Smooth muscle cell (in vitro differentiated cells): ENCODE data around the gene STRADB. TPM values are rescaled to one million over a fixed set of nuclear protein-coding genes. Genes with fewer than 3 reads are reported as not detected.

Experiments used
- DNase-seq: peaks from one replicate; lab custom pipeline; 2025; ENCODE audit not compliant: unreplicated experiment; lab: John Stamatoyannopoulos, UW
- H2AFZ ChIP-seq: fragments of 200-600 bp; sonication (generic); 2 replicates; pipeline ENCODE4 v1.6.0; 2016; ENCODE audit warnings: antibody characterized with exemption, low read depth, mild to moderate bottlenecking
- H3F3A ChIP-seq: fragments of 200-600 bp; sonication (generic); 2 replicates; pipeline ENCODE4 v1.6.0; 2017; ENCODE audit warnings: antibody characterized with exemption, low read depth
- H3K27ac ChIP-seq: fragments of 200-600 bp; sonication (generic); 2 replicates; pipeline ENCODE4 v1.5.1; 2016; ENCODE audit warnings: low read depth, mild to moderate bottlenecking
- H3K27me3 ChIP-seq: fragments of 200-600 bp; sonication (generic); 2 replicates; pipeline ENCODE4 v1.6.1; 2016; ENCODE audit warnings: low read depth, mild to moderate bottlenecking
- H3K36me3 ChIP-seq: fragments of 200-600 bp; sonication (generic); 2 replicates; pipeline ENCODE4 v1.5.1; 2016; ENCODE audit warnings: low read depth
- H3K4me1 ChIP-seq: fragments of 200-600 bp; sonication (generic); 2 replicates; pipeline ENCODE4 v1.5.1; 2016; ENCODE audit warnings: low read depth
- H3K4me2 ChIP-seq: fragments of 200-600 bp; sonication (generic); 2 replicates; pipeline ENCODE4 v1.6.0; 2016; ENCODE audit warnings: mild to moderate bottlenecking
- H3K4me3 ChIP-seq: fragments of 200-600 bp; sonication (generic); 2 replicates; pipeline ENCODE4 v1.5.1; 2016; ENCODE audit warnings: mild to moderate bottlenecking
- H3K79me2 ChIP-seq: fragments of 200-600 bp; sonication (generic); 2 replicates; pipeline ENCODE4 v1.6.0; 2016; ENCODE audit warnings: low read depth, mild to moderate bottlenecking
- H3K9ac ChIP-seq: fragments of 200-600 bp; sonication (generic); 2 replicates; pipeline ENCODE4 v1.6.0; 2016; ENCODE audit warnings: low read depth
- H3K9me3 ChIP-seq: fragments of 200-600 bp; sonication (generic); replicated peaks from 2 replicates; pipeline ENCODE4 v1.5.1; 2016; ENCODE audit warnings: low read depth
- H4K20me1 ChIP-seq: fragments of 200-600 bp; sonication (generic); 2 replicates; pipeline ENCODE4 v1.6.0; 2016; ENCODE audit warnings: low read depth
- CTCF ChIP-seq: fragments of 200-600 bp; sonication (generic); IDR thresholded peaks from 2 replicates; pipeline ENCODE4 v1.5.1; 2017; ENCODE audit warnings: borderline replicate concordance, mild to moderate bottlenecking, antibody characterized with exemption; ENCODE audit not compliant: insufficient read depth, poor library complexity, severe bottlenecking
- WGBS: methylation state at CpG from one replicate; pipeline ENCODE4 v1.1.7; 2016; ENCODE audit warnings: low lambda C conversion rate; 5-methylcytosine and 5-hydroxymethylcytosine counted together
- polyA plus RNA-seq: library from polyadenylated mRNA; unstranded; fragments of >200 nt; fragmentation: Nextera tagmentation; extraction: Ambion mirVana; gene quantifications from 2 replicates; pipeline ENCODE4 v1.2.1, GENCODE V29; 2016
- total RNA-seq: library from RNA; depleted of rRNA; stranded (reverse); fragments of >200 nt; gene quantifications from 2 replicates; pipeline ENCODE4 v1.2.3, GENCODE V29; 2014

STRADB gene
- total and polyA plus RNA-seq, 2 experiments from 2014 or later: 15.8 to 20.5 TPM

- no peak for TF ChIP-seq CTCF
- Histone ChIP-seq H2AFZ (no peak overlapping the region), H3K27me3 (peaks cover 30% of the 10 kb centered on the region), H3K9ac (no peak overlapping the region), H3K4me1 (no peaks in the 10 kb centered on the region), H3F3A (no peaks in the 10 kb centered on the region), H3K27ac (no peak overlapping the region), H3K4me2 (no peak overlapping the region), H3K9me3 (no peaks in the 10 kb centered on the region), H3K4me3 (no peak overlapping the region), H3K36me3 (no peaks in the 10 kb centered on the region), H3K79me2 (no peaks in the 10 kb centered on the region), H4K20me1 (no peaks in the 10 kb centered on the region)
- WGBS: 91% methylated on average over 4 of the region's 4 CpGs
- DNase-seq: no peak
These were observed 38.8 kb downstream of the STRADB start for GRCh38 chr2:201490291-201490690.

- no peak for DNase-seq
- Histone ChIP-seq H3K9me3 (no peaks in the 10 kb centered on the region), H3K4me2 (no peak overlapping the region), H3K9ac (no peak overlapping the region), H3K27me3 (peaks cover 26% of the 10 kb centered on the region), H2AFZ (no peak overlapping the region), H3K27ac (no peak overlapping the region), H4K20me1 (no peaks in the 10 kb centered on the region), H3K4me1 (no peaks in the 10 kb centered on the region), H3K36me3 (no peaks in the 10 kb centered on the region), H3K4me3 (no peak overlapping the region), H3K79me2 (no peaks in the 10 kb centered on the region), H3F3A (no peaks in the 10 kb centered on the region)
- 89% methylated on average over 1 of the region's 1 CpG for WGBS
- no peak for TF ChIP-seq CTCF
These were observed 45.2 kb downstream of the STRADB start for GRCh38 chr2:201496785-201497184.

GRCh38 chr2:201500534-201500933 is 49.0 kb downstream of the STRADB start:
- Histone ChIP-seq H3K4me3 (no peak overlapping the region), H3K27ac (no peak overlapping the region), H3K27me3 (no peaks in the 10 kb centered on the region), H3K79me2 (no peaks in the 10 kb centered on the region), H2AFZ (no peak overlapping the region), H3K4me2 (no peak overlapping the region), H3K36me3 (no peaks in the 10 kb centered on the region), H3K9ac (no peak overlapping the region), H3F3A (no peaks in the 10 kb centered on the region), H3K4me1 (no peaks in the 10 kb centered on the region), H4K20me1 (no peaks in the 10 kb centered on the region), H3K9me3 (peaks cover 8% of the 10 kb centered on the region)
- no peak for TF ChIP-seq CTCF
- 50% methylated on average over 3 of the region's 3 CpGs for WGBS
- DNase-seq: no peak

GRCh38 chr2:201502713-201503112 is 51.2 kb downstream of the STRADB start:
- H2AFZ ChIP-seq: no peak overlapping the region
- WGBS: 96% methylated on average over 2 of the region's 2 CpGs
- H3K4me3 ChIP-seq: no peak overlapping the region
- H3K27ac ChIP-seq: no peak overlapping the region
- H3K4me1 ChIP-seq: no peaks in the 10 kb centered on the region
- no peaks in the 10 kb centered on the region for H3K27me3 ChIP-seq
- no peaks in the 10 kb centered on the region for H3K79me2 ChIP-seq
- peaks cover 8% of the 10 kb centered on the region for H3K9me3 ChIP-seq
- no peak for TF ChIP-seq CTCF
- no peak for DNase-seq
- no peaks in the 10 kb centered on the region for H3F3A ChIP-seq
- H4K20me1 ChIP-seq: no peaks in the 10 kb centered on the region
- H3K9ac ChIP-seq: no peak overlapping the region
- no peak overlapping the region for H3K4me2 ChIP-seq
- H3K36me3 ChIP-seq: no peaks in the 10 kb centered on the region
